Sigmoid colon (tissue), 4 donors: ENCODE data around the gene MCEE.

Experiments used
- CTCF ChIP-seq, 4 experiments: fragments of 450-650 bp in 3 of 4; fragments of 200-600 bp in 1 of 4; IDR thresholded peaks; one replicate each; pipeline ENCODE4 v1.5.1; 2016 to 2019; ENCODE audit warnings: antibody characterized with exemption in 4 of 4, mild to moderate bottlenecking in 3 of 4, moderate library complexity in 2 of 4
- EP300 ChIP-seq, 4 donors: sonication (generic); formaldehyde crosslinking; IDR thresholded peaks; one replicate each; pipeline ENCODE4 v1.6.1; 2017; ENCODE audit warnings: antibody characterized with exemption in 4 of 4
- POLR2A ChIP-seq, 2 donors: fragments of 450-650 bp; IDR thresholded peaks; one replicate each; pipeline ENCODE4 v1.6.1; 2016; ENCODE audit warnings: antibody characterized with exemption in 2 of 2, mild to moderate bottlenecking in 2 of 2, moderate library complexity in 2 of 2
- POLR2AphosphoS5 ChIP-seq, 4 donors: sonication (generic); formaldehyde crosslinking; IDR thresholded peaks; one replicate each; pipeline ENCODE4 v1.6.1; 2017; ENCODE audit warnings: antibody characterized with exemption in 4 of 4

GRCh38 chr2:71151620-71152019, 21.6 kb upstream of the MCEE start:
- TF ChIP-seq CTCF (IDR thresholded peaks at IDR 0.05) (no peak), POLR2AphosphoS5 (IDR thresholded peaks at IDR 0.05) (no peak), EP300 (IDR thresholded peaks at IDR 0.05) (no peak), POLR2A (IDR thresholded peaks at IDR 0.05) (no peak)
